Measurements from ENCODE around the gene MARVELD1. TPM values are rescaled to one million over a fixed set of nuclear protein-coding genes. Genes with fewer than 3 reads are reported as not detected.
"Not testable (repeated sequence)": the region's sequence is repeated elsewhere in the genome, so short reads cannot be mapped to it uniquely, and the experiment has no call there.

Gene MARVELD1
- total RNA-seq: 8.9 TPM
- long read RNA-seq, transcript MARVELD1-201 (2 exons, 3,221 nt): major isoform, 9 of 9 reads
- long read RNA-seq, partial matches to known transcripts: 0 of 9 reads
- long read RNA-seq, other reads (novel, unspliced or antisense): 0 of 9 reads

DNA sequence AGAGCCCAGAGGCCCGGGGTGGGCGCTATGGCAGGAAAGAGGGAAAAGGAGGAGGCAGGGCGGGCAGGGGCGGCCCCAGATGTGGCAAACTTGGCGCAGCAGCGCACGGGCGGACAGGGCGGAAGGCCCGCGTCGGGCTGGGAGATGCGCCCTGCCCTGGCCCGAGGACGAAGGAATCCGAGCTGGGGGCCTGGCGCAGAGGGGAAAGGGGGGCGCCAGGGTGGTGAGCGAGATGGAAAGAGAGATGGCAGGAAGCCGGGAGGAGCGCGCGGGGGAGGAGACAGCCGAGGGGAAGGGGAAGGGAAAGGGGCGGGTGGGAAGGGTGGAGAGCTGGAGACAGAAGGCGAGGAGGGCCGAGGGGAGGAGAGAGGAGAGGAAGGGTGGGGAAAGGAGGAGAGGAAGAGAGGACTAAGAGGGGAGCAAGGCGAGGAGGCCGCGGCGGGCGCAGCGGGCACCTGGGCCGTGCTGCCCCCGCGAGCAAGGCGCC, at the start of gene MARVELD1:
Gene MARVELD1, plus strand, starts transcription at position 392 of the 487 bp plus-strand sequence. CDS start 147 bp downstream, outside the sequence.
- intact Hi-C loops (cut with DNase I): no loop called here
- ATAC-seq: peak; percentile 59
- DNase-seq (ENCODE audit: missing footprints): peak; percentile 87

DNA sequence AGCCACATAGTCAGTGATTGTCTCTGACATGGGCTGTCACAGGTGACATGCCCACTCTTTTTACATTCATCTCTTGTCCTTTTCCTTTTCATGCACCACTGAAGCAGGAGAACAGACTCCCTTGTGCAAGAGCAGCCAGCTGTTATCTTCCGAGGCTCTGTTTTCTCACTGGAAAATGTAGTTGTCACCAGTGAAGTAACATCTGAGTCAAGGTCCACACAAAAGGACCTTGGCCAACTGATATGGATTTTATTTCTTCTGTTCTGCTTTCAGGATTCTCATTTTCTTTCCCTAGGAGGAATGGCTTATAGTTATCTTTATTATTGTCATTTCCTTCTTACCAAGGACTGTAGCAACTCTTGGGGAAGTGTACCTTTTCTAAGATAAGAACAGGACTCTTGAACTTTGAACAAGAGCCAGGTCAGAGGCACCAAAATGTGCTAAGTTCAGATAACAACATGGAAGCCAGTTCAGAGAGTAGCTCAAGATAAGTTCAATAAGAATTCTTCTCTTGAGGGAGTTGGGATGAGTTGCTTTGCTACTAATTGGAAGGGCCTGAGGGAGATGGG, 49.2 kb upstream of the MARVELD1 start:
- intact Hi-C loops (cut with DNase I): no loop called here
- DNase-seq (ENCODE audit: missing footprints) (no peak), ATAC-seq (no peak)

DNA sequence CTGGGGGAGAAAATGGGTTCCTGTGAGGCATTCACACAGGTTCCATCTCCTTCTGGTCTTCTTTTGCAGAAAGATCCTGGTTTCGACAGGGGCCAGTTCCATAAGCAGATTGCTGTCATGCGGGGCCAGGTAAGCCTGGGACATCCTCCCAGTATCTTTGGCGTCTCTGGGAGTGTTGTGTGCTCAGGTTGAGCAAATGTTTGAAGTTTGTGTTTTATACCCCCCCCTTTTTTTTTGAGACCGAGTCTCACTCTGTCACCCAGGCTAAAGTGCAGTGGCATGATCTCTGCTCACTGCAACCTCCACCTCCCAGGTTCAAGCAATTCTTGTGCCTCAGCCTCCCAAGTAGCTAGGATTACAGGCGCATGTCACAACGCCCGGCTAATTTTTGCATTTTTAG, 46.5 kb upstream of the MARVELD1 start:
- ATAC-seq (no peak), DNase-seq (ENCODE audit: missing footprints) (no peak)
- intact Hi-C loops (cut with DNase I): no loop called here

DNA sequence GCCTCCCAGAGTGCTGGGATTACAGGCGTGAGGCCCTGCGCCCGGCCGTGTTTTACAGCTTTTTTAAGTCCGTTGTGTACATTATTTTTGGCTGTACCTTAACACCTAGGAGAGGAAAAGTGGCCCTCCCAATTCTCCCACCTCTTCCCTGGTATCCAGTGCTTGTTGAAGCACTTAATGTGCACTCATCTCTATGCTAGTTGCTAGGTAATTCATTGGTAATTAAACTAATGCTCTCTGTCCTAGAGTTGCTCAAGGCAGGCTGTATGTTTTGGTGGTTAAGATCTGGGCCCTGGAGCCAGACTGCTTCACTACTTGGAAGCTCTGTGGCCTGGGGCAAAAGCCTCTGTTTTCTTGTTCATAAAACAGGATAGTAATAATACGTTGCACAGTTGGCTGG, 46.1 kb upstream of the MARVELD1 start:
- ATAC-seq (no peak), DNase-seq (ENCODE audit: missing footprints) (no peak)
- intact Hi-C loops (cut with DNase I): no loop called here

DNA sequence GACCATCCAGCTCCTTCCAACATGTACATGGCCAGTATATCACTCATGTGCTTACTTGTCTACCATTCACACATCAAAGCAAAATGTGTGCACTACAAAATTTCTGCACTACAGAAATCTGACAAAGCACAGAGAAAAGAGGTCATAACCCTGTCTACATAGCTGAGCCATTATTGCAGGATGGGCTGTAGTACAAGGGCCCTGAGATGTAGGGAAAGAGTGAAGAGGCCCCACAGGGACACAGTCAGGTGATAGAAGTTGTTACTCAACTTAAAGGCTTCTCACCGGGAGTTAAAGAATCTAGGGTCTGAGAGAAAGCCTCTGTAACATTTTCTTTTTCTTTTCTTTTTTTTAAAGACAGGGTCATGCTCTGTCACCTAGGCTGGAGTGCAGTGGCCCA, 44.0 kb upstream of the MARVELD1 start:
- ATAC-seq: no peak
- intact Hi-C loops (cut with DNase I): no loop called here
- no peak for DNase-seq (ENCODE audit: missing footprints)

DNA sequence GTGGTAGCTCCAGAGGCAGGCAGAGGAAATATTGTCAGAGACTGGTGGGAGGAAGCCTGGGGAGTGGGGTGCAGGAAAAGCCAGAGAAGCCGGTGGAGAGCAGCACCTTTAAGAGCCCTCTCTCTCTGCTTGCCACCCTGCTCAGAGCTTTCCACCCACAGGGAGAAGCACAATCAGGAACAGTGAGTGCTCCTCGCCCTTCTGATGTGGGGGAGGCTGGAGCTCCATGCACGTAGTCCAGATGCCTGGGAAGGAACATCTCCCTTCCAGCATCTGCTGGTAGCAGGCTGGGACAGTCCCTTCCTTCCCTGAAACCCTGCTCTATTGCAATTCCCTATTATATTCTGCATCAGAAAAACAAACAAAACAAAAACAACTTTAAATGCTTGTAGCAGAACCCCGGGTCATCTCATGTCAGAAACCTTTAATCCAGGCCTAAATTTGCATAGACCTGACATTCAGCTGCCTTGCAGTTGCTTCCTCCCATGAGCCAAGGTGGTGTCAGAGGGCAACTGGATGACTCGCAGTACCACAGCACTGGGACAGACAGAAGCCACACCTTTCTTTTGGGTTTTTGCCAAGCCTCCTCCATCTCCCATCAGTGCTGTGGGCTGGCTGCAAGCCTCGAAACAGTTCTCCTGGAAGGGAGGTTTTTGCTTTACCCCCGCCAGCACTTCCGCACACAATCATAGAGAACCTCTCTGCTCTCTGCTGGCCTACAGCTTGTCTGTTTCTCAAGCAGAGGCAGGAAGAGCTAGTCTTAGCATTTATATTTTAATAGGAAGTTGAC, 39.6 kb upstream of the MARVELD1 start:
- intact Hi-C loops (cut with DNase I): no loop called here
- no peak for DNase-seq (ENCODE audit: missing footprints)
- no peak for ATAC-seq

DNA sequence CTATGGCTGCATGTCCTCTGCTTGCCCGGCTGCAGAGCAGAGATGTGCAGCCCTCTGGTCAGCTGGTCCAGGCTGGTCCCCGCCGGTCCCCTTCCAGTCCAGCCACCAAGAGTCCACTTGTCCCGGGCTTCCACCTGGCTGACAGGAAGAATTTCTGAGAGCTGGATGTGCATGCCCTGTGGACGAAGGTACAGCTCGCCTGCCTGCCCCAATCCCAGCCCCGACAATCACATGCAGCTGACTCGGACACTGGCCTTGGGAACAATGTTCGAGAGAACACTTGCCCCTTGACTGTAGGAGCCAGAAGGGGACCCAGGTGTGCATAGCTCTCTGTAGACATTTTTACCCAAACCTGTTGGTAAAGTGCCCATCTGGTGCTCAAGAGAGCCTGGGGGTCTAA, 38.3 kb upstream of the MARVELD1 start:
- DNase-seq (ENCODE audit: missing footprints) (no peak), ATAC-seq (no peak)
- intact Hi-C loops (cut with DNase I): no loop called here

DNA sequence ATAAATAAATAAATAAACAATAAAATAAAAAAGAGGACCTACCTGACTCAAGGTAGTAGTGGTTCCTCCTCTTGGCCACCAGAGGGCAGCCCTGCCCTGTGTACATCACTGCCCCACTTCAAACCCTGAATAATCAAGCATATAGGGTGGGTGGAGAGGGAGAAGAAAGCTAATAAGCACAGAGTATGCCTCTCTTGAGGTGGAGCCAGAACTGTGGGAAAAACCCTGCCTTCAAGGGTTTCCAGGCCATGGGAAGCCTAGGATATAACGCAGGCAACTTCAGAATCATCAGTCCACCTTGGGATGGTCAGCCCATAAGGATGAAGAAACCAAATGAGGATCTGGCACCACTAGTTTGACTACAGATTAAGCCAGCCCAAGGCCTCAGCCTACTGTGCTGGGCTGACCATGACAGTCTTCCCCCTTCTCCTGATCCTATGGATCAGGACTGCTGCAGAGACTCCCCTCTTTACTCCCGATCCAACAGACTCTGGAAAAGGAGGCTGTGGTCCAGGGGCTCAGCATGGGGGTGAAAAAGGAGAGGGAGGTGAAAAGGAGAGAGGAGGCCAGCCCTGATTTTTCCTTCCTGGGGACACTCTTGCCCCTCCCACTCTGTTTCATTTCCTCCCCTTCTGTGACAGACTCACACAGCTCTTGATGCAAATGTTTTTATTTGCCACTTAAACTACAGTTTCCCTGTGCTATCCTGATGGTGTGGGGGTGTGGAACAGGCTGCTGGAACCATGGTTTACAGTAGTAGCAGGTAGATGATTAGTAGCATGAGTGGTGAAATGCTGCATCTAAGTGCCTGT, 36.6 kb upstream of the MARVELD1 start:
- DNase-seq (ENCODE audit: missing footprints) (no peak), ATAC-seq (peak; percentile 57)
- intact Hi-C loops (cut with DNase I): loop anchor here (1.0 kb wide), 1 partner anchor 54 kb away; no protein-coding TSS in a partner anchor

DNA sequence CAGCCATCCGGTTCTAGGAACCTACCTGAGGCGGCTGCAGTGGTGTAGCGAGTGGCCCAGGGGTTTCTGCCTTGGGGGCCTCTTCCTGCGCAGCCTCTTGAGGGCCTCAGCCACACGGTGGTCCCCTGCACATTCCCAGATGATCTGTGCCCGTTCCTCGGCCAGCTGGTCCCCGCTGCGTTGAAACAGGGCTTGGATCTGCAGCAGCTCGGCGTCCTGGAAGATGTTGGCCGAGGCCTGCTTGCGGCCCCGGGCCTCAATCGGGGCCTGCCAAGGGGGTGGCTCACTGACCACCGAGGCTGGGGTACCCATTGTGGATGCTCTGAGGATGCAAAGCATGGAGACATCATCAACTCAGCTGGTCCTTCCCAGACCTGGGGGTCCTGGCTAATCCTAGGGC, 33.9 kb upstream of the MARVELD1 start:
- DNase-seq (ENCODE audit: missing footprints): no peak
- intact Hi-C loops (cut with DNase I): no loop called here
- ATAC-seq: no peak

DNA sequence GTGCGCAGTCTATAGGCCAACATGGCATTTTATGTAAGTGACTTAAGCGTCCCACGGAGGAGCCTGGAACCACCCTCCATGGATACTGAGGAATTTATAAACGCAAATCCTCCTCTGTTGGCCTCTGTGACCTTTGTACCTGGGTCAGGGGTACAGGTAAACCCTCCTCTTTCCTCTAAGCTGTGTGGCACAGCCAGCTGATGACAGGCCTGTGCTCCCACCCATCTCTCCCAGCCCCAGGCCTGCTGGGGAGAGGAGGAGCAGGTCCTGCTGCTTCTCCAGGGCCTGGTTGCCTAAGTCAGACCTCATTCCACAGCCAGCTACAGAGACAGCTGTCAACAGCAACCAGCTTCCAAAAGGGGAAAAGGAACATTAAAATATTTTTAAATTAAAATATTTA, 31.5 kb upstream of the MARVELD1 start:
- ATAC-seq (no peak), DNase-seq (ENCODE audit: missing footprints) (no peak)
- intact Hi-C loops (cut with DNase I): no loop called here

DNA sequence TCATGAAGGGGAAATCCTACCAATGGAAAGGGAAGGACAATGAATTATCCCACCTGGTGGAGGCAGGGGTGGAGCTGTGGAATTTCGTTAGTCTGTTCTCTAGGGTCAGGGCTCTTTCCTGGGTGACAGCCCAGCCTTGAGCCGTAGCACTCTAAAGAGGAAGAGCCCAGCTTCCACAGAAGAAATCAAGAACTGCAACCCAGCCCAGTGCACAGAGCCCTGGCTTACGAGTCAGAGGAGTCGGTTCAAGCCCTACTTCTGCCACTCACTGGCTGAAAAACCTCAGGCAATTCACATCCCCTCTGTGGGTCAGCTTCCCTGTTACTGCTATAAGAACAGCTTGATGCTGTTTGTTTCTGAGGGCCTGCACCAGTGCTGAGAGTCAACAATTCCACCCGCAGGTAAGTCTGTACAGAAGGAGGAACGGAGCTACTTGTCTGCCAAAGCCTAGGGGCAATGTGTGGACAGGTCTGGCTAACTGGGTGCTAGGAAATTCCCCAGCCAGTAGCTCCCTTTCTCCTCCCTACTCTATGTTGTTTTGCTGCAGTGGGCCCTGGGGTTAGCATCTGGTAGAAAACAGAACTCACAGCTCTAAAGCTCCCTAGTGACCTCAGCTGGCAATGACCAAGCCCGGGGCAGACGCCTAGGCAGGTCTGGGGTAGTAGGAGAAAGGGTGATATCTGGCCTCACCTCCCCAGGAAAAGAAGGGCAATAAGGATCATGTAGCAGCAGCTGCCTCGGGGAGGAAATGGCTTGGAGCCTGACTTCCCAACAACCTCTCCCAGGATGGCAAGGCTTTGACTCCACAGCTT, 29.8 kb upstream of the MARVELD1 start:
- DNase-seq (ENCODE audit: missing footprints) (no peak), ATAC-seq (no peak)
- intact Hi-C loops (cut with DNase I): no loop called here

DNA sequence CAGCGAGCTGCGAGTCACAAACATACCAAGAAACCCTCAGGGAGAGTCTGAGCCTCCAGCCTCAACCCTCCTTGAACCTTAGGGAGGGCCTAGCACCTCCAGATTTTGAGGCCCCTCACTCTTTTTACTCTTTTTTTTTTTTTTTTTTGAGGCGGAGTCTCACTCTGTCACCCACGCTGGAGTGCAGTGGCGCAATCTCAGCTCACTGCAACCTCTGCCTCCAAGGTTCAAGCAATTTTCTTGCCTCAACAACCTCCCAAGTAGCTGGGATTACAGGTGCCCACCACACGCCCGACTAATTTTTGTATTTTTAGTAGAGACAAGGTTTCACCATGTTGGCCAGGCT, 29.2 kb upstream of the MARVELD1 start:
- intact Hi-C loops (cut with DNase I); ATAC-seq; DNase-seq (ENCODE audit: missing footprints): not testable (repeated sequence)

DNA sequence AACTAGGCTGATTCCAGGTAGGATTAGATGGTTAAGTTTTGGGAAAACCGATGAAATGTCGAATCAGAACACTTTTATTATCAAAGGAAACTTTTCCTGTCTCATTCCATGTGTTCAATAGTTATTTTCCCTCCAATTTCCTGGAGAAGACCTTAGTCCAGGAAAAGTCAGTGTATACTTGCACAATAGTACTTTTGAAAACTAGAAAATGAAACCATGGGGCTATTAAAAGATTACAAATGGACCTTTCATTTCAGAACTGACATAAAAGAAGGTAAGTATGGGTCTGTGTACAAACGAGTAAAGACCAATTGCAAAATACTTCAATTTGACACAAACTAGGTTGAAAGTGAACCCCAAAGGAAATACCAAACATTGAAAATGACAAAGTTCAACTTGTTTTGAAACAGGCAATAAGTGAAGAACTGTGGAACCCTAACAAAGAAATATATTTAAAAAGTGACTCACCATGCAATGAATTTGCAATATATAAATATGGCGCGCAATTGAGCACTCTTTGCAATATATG, 28.6 kb upstream of the MARVELD1 start:
- DNase-seq (ENCODE audit: missing footprints) (no peak), ATAC-seq (no peak)
- intact Hi-C loops (cut with DNase I): no loop called here

DNA sequence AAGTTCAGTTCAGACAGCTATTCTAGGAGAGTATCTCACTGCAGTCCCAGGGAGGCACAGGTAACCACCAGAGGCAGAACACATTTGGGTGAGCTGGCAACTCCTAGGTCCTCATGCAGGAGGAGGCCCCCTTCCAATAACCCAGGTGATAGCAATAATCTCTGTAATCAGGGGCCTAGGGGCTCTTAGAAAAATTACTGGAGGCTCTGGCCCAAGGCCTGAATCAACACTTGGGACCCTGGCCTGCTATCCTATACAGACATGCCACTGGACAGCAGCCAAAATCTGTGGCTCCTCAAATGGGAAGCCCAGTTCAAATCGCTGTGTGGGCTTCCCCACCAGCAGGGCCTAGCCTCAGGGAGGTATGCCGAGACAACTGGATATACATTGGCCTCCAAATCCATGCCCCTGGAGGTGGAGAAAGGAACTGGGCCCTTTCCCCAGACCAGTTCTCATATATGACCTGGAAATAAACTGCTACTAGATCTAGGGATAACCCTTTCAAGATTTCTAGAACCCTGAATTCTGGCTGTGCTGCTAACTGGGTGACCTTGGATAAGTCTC, 28.1 kb upstream of the MARVELD1 start:
- ATAC-seq: no peak
- no peak for DNase-seq (ENCODE audit: missing footprints)
- intact Hi-C loops (cut with DNase I): no loop called here

DNA sequence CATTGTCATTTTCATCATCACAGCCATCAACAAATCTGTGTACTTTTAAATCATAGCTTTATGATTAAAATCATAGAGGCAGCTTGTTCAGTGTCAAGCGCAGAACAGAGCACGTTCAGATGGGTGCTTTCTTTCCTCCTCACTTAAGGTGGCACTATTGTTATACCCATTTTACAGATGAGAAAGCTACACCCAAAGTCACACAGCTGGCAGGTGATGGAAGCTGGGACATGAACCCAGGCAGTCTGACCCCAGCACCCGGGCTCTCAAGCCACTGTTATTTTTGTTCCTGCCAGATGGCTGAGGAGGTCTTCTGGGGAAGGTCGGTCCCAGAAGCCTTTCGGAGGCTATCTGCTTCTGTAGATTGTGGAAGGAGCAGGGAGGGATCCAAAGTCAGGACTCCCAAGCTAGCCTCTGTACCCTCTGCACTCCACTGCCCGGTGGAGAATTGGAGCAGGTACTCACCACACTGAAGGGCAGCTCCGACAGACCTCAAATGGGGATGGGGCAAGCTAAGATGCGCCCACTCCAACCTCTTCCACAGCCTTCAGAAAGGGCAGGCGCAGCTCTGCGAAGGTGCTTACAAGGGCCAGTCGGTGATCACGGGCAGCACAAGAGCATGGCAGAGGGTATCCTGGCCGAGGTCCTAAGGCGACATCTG, 27.1 kb upstream of the MARVELD1 start:
- DNase-seq (ENCODE audit: missing footprints) (no peak), ATAC-seq (peak; percentile 4)
- intact Hi-C loops (cut with DNase I): no loop called here

DNA sequence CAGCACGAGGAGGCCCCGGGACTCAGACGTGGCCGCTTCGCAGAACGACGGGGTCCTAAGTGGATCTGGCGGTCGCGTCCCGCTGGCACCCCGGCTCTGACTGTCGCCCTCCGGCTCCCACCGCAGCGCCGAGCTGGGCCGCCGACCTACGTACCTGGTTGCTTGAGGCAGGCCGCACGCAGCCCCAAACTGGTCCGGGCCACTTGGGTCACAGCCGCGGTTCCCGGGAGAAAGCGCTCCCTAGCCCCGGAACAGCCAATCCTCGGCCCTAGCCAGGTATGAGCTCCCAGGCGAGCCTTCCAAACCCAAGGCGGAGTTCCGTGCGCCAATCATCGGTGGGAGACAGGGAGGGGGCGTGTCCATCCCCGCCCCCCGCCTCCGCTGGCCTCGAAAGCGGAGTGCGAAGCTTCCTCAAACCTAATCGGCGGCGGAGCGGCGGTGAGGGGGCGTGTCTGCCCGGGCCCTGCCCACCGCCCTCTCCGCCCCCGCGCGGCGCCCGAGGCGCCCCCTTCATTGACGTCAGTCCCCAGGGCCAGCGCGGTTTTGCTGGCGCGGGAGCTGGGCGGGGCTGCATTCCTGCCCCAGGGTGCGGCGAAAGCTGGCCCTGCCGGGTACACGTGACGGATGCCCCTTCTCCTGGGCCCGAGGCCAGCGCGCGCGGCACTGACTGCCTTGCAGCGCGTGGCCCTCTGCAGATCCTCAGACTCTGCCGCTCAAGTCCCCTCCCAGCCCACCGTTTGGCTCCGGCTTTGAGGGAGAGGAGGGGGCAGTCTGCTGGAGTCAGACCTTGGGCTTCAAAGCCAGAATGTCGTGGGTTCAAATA, 26.4 kb upstream of the MARVELD1 start, which contains the start of gene AVPI1:
Gene AVPI1, minus strand, starts transcription at position 280 of the 823 bp plus-strand sequence. CDS start 7,336 bp downstream, outside the sequence.
- DNase-seq (ENCODE audit: missing footprints): peak; percentile 99
- peak; percentile 96 for ATAC-seq
- intact Hi-C loops (cut with DNase I): no loop called here

All from Right ventricle myocardium inferior (tissue), 1 donor.